ENCODE results near the gene CELF3. TPM values are rescaled to one million over a fixed set of nuclear protein-coding genes. Genes with fewer than 3 reads are reported as not detected.
"Not testable (repeated sequence)": the region's sequence is repeated elsewhere in the genome, so short reads cannot be mapped to it uniquely, and the experiment has no call there.

The CELF3 gene
- total RNA-seq, 1 donor from 2014 or later: 274 TPM

DNA sequence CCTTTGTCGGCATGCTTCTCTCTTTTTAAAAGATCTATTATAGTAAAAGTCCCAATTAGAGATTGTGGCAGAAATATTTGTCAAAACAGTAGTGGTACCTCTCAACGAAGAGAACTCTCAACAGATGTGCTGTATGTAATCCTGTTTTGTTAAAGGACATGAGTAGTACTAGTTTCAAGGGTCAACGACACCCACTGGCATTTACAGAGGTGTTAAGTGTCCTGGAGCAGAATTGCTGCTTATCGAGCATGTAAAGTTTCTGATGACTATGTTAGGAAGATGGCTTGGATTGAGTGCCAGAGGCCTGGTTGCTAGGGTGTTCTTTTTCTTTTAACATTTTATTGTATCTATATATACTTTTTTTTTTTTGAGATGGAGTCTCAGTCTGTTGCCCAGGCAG lies 27.1 kb downstream of the CELF3 start:
- Mint-ChIP-seq H3K27ac (ENCODE audit: unreplicated experiment) (no peak overlapping the region), H3K4me3 (ENCODE audit: unreplicated experiment) (no peak overlapping the region), H3K9me3 (ENCODE audit: unreplicated experiment) (peaks cover 2% of the 10 kb centered on the region), H3K36me3 (ENCODE audit: unreplicated experiment) (no peaks in the 10 kb centered on the region), H3K4me1 (ENCODE audit: low read depth, unreplicated experiment) (no peaks in the 10 kb centered on the region), H3K27me3 (ENCODE audit: unreplicated experiment) (peaks cover 2% of the 10 kb centered on the region)
- no peak for DNase-seq
- TF ChIP-seq, protein P1, sequence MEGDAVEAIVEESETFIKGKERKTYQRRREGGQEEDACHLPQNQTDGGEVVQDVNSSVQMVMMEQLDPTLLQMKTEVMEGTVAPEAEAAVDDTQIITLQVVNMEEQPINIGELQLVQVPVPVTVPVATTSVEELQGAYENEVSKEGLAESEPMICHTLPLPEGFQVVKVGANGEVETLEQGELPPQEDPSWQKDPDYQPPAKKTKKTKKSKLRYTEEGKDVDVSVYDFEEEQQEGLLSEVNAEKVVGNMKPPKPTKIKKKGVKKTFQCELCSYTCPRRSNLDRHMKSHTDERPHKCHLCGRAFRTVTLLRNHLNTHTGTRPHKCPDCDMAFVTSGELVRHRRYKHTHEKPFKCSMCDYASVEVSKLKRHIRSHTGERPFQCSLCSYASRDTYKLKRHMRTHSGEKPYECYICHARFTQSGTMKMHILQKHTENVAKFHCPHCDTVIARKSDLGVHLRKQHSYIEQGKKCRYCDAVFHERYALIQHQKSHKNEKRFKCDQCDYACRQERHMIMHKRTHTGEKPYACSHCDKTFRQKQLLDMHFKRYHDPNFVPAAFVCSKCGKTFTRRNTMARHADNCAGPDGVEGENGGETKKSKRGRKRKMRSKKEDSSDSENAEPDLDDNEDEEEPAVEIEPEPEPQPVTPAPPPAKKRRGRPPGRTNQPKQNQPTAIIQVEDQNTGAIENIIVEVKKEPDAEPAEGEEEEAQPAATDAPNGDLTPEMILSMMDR (IDR thresholded peaks at IDR 0.05; ENCODE audit: partially characterized antibody, unreplicated experiment): no peak

DNA sequence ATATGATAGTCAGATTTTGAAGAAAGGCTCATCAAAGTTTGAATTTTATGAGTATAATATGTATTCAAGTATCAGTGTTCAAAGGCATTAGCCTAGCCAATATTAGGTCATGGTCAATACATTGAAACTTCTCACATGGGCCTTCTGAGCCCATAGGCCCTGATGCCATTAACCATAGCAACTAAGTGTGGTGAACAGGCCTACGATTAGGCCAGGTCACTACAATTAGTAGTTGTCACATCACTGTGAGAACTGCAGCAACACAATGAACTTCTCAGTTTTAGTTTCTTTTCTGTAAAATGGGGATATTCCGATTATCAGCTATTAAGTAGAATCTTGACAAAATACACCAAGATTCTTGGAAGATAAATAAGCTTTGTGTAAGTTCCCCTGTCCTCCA lies 30.0 kb downstream of the CELF3 start:
- TF ChIP-seq, protein P1 (IDR thresholded peaks at IDR 0.05; ENCODE audit: partially characterized antibody, unreplicated experiment): no peak
- no peak overlapping the region for H3K4me3 Mint-ChIP-seq (ENCODE audit: unreplicated experiment)
- no peaks in the 10 kb centered on the region for H3K4me1 Mint-ChIP-seq (ENCODE audit: low read depth, unreplicated experiment)
- H3K27me3 Mint-ChIP-seq (ENCODE audit: unreplicated experiment): peaks cover 2% of the 10 kb centered on the region
- DNase-seq: no peak
- peaks cover 2% of the 10 kb centered on the region for H3K9me3 Mint-ChIP-seq (ENCODE audit: unreplicated experiment)
- H3K36me3 Mint-ChIP-seq (ENCODE audit: unreplicated experiment): no peaks in the 10 kb centered on the region
- H3K27ac Mint-ChIP-seq (ENCODE audit: unreplicated experiment): no peak overlapping the region

DNA sequence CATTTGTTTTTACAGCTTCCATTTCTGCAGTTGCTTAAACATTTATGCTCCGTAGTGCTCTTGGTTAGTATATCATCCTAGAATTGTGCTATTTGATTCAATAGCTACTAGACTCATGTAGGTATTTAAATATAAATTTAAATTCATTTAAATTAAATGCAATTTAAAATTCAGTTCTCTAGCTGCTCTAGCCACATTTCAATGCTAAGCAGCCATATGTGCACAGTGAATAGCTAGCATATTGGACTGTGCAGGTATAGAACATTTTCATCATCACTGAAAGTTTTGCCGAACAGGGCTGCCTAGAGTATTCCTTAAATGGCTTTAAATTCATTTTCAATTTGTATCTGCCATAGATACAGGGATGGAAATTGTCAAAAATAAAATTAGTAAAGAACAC lies 32.5 kb downstream of the CELF3 start:
- Mint-ChIP-seq H3K4me3 (ENCODE audit: unreplicated experiment) (no peak overlapping the region), H3K27ac (ENCODE audit: unreplicated experiment) (no peak overlapping the region), H3K36me3 (ENCODE audit: unreplicated experiment) (no peaks in the 10 kb centered on the region), H3K9me3 (ENCODE audit: unreplicated experiment) (no peaks in the 10 kb centered on the region), H3K4me1 (ENCODE audit: low read depth, unreplicated experiment) (no peaks in the 10 kb centered on the region), H3K27me3 (ENCODE audit: unreplicated experiment) (no peaks in the 10 kb centered on the region)
- DNase-seq: no peak
- TF ChIP-seq, protein P1 (IDR thresholded peaks at IDR 0.05; ENCODE audit: partially characterized antibody, unreplicated experiment): no peak

DNA sequence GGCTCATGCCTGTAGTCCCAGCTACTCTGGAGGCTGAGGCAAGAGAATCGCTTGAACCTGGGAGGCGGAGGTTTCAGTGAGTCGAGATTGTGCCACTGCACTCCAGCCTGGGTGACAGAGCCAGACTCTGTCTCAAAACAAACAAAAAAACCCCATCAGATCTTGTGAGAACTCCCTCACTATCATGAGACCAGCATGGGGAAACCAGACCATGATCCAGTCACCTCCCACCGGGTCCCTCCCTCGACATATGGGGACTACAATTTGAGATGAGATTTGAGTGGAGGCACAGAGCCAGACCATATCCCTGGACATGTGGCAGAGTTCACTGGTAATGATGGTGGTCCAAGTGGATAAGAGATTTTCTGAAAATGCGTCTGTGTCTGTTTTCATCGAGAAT lies 33.7 kb downstream of the CELF3 start:
- H3K4me3 Mint-ChIP-seq (ENCODE audit: unreplicated experiment); H3K4me1 Mint-ChIP-seq (ENCODE audit: low read depth, unreplicated experiment); H3K27ac Mint-ChIP-seq (ENCODE audit: unreplicated experiment); H3K27me3 Mint-ChIP-seq (ENCODE audit: unreplicated experiment); H3K9me3 Mint-ChIP-seq (ENCODE audit: unreplicated experiment); H3K36me3 Mint-ChIP-seq (ENCODE audit: unreplicated experiment); DNase-seq: not testable (repeated sequence)

DNA sequence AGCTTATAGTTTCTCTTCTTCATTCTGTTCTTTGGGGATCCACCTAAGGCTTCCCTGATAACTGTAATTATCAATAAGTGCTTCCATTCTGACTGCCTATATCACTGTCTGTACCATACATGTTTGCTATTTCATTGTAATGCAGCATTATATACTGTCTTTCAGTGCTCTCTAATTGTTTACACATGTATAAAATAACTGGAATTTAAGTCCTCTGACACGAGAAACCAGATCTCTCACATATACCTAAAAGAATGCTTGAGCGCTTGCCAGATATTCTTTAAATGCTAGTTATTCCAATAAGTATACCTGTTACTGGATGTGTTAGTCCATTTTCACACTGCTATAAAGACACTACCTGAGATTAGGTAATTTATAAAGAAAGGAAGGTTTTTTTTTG lies 34.7 kb downstream of the CELF3 start:
- Mint-ChIP-seq H3K4me3 (ENCODE audit: unreplicated experiment) (no peak overlapping the region), H3K27me3 (ENCODE audit: unreplicated experiment) (no peaks in the 10 kb centered on the region), H3K27ac (ENCODE audit: unreplicated experiment) (no peak overlapping the region), H3K36me3 (ENCODE audit: unreplicated experiment) (no peaks in the 10 kb centered on the region), H3K4me1 (ENCODE audit: low read depth, unreplicated experiment) (no peaks in the 10 kb centered on the region), H3K9me3 (ENCODE audit: unreplicated experiment) (no peaks in the 10 kb centered on the region)
- DNase-seq: no peak
- TF ChIP-seq, protein P1 (IDR thresholded peaks at IDR 0.05; ENCODE audit: partially characterized antibody, unreplicated experiment): no peak

DNA sequence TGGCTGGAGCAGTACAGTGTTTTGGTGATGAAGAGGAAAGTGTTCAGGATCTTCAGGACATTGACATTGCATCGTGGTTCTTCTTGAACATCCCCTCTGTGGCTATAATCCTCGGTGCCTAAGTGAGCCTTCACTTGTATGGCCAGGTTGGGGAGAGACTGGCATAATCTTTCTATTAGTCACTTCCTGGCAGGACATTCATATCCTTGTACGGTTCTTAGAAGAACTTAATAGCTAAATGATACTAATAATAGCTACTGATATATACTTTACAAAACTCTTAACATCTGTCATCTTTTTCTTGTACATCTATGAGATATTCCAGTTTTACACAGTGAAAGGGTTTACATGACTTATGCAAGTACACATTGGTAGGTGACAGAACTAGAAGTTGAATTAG lies 35.8 kb downstream of the CELF3 start:
- no peak overlapping the region for H3K4me3 Mint-ChIP-seq (ENCODE audit: unreplicated experiment)
- no peak overlapping the region for H3K27ac Mint-ChIP-seq (ENCODE audit: unreplicated experiment)
- TF ChIP-seq, protein P1 (IDR thresholded peaks at IDR 0.05; ENCODE audit: partially characterized antibody, unreplicated experiment): no peak
- no peaks in the 10 kb centered on the region for H3K9me3 Mint-ChIP-seq (ENCODE audit: unreplicated experiment)
- H3K36me3 Mint-ChIP-seq (ENCODE audit: unreplicated experiment): no peaks in the 10 kb centered on the region
- DNase-seq: no peak
- no peaks in the 10 kb centered on the region for H3K27me3 Mint-ChIP-seq (ENCODE audit: unreplicated experiment)
- H3K4me1 Mint-ChIP-seq (ENCODE audit: low read depth, unreplicated experiment): no peaks in the 10 kb centered on the region
